Activated naive CD4-positive, alpha-beta T cell treated with anti-CD3 and anti-CD28 coated beads, Interleukin-2, amount 50 U/mL, for 24 hours (primary cell): ENCODE results near the gene PTPRD.
"Not testable (repeated sequence)": the region's sequence is repeated elsewhere in the genome, so short reads cannot be mapped to it uniquely, and the experiment has no call there.

ENCODE experiments used
- H3K27ac Mint-ChIP-seq: one replicate; pipeline ENCODE4 v1.8.0; 2021; ENCODE audit warnings: mild to moderate bottlenecking, mixed read lengths
- H3K27me3 Mint-ChIP-seq: one replicate; pipeline ENCODE4 v1.8.0; 2021; ENCODE audit warnings: mixed read lengths
- H3K36me3 Mint-ChIP-seq: one replicate; pipeline ENCODE4 v1.8.0; 2021; ENCODE audit warnings: mixed read lengths
- H3K4me1 Mint-ChIP-seq: one replicate; pipeline ENCODE4 v1.8.0; 2021; ENCODE audit warnings: mixed read lengths
- H3K4me3 Mint-ChIP-seq: one replicate; pipeline ENCODE4 v1.8.0; 2021; ENCODE audit warnings: mild to moderate bottlenecking, mixed read lengths
- H3K9me3 Mint-ChIP-seq: one replicate; pipeline ENCODE4 v1.8.0; 2021; ENCODE audit warnings: mixed read lengths

Gene PTPRD

GRCh38 chr9:9970514-9970913 is 642.3 kb downstream of the PTPRD start:
- Mint-ChIP-seq H3K9me3 (peaks cover 7% of the 10 kb centered on the region), H3K36me3 (no peaks in the 10 kb centered on the region), H3K27ac (no peak overlapping the region), H3K4me1 (no peaks in the 10 kb centered on the region), H3K4me3 (no peak overlapping the region), H3K27me3 (no peaks in the 10 kb centered on the region)

GRCh38 chr9:9963841-9964240 is 649.0 kb downstream of the PTPRD start:
- no peaks in the 10 kb centered on the region for H3K36me3 Mint-ChIP-seq
- peaks cover 7% of the 10 kb centered on the region for H3K9me3 Mint-ChIP-seq
- no peak overlapping the region for H3K27ac Mint-ChIP-seq
- H3K4me3 Mint-ChIP-seq = no peak overlapping the region
- no peaks in the 10 kb centered on the region for H3K27me3 Mint-ChIP-seq
- H3K4me1 Mint-ChIP-seq = no peaks in the 10 kb centered on the region

DNA sequence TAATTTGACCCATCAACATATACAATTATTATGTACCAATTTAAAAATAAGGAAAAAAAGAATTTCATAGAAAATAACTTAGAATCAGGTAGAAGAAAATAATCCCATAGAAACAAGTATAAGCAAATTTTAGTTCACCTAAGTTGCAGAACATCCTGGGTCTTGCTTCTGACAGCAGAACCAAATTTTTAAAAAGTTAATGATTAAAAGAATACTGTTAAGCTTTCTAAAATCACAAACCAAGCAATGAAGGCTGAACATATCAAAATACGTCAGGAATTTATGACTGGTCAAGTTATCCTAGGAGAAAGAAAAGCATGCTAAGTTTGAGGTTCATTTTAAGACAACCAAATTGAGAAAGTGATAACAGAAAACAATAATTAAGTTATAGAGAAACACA is 650.9 kb downstream of the PTPRD start:
- H3K4me1 Mint-ChIP-seq = no peaks in the 10 kb centered on the region
- H3K36me3 Mint-ChIP-seq = no peaks in the 10 kb centered on the region
- peaks cover 5% of the 10 kb centered on the region for H3K9me3 Mint-ChIP-seq

GRCh38 chr9:9961487-9961886 is 651.3 kb downstream of the PTPRD start:
- Mint-ChIP-seq H3K27ac (no peak overlapping the region), H3K4me3 (no peak overlapping the region), H3K4me1 (no peaks in the 10 kb centered on the region), H3K9me3 (peaks cover 5% of the 10 kb centered on the region), H3K36me3 (no peaks in the 10 kb centered on the region), H3K27me3 (no peaks in the 10 kb centered on the region)

More for the DNA sequence above, 650.9 kb downstream of the PTPRD start:
- Mint-ChIP-seq H3K27me3 (no peaks in the 10 kb centered on the region), H3K4me3 (no peak overlapping the region), H3K27ac (no peak overlapping the region)

DNA sequence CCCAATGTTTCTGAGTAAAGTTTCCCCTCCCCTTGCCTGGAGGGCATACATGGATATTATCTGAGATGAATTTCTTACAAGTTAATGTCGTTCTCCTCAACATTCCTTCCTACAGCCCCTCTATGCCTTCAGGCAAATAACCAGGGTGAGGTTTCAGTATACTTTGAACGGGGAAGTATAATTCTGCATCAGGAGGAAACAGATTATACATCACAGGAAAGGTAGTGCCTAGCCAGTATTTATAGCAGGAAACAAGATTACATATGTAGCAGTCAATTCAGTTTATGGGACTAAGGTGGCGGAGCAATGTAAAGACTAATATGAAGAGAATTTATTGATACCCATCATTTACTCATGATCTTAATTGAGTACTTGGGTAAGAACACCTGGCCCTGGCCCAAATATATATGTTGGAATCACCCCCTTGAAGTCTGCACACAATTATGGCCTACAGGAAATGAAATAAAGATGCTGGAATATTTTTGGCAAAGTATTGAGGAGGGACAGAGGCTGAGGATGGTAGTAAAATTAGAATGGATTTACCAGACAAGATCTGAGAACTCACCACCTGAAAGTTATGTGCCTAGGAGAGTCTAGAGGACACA is 661.1 kb downstream of the PTPRD start:
- Mint-ChIP-seq H3K4me3 (no peak overlapping the region), H3K27ac (no peak overlapping the region), H3K4me1 (no peaks in the 10 kb centered on the region)

GRCh38 chr9:9950813-9951212 is 662.0 kb downstream of the PTPRD start:
- no peaks in the 10 kb centered on the region for H3K27me3 Mint-ChIP-seq
- no peaks in the 10 kb centered on the region for H3K36me3 Mint-ChIP-seq
- no peak overlapping the region for H3K4me3 Mint-ChIP-seq
- no peaks in the 10 kb centered on the region for H3K4me1 Mint-ChIP-seq
- no peaks in the 10 kb centered on the region for H3K9me3 Mint-ChIP-seq
- H3K27ac Mint-ChIP-seq = no peak overlapping the region

More for the DNA sequence above, 661.1 kb downstream of the PTPRD start:
- H3K9me3 Mint-ChIP-seq = no peaks in the 10 kb centered on the region
- H3K27me3 Mint-ChIP-seq = no peaks in the 10 kb centered on the region
- H3K36me3 Mint-ChIP-seq = no peaks in the 10 kb centered on the region

GRCh38 chr9:9949978-9950377 is 662.8 kb downstream of the PTPRD start:
- Mint-ChIP-seq H3K36me3 (no peaks in the 10 kb centered on the region), H3K9me3 (no peaks in the 10 kb centered on the region), H3K27me3 (no peaks in the 10 kb centered on the region), H3K4me3 (no peak overlapping the region), H3K27ac (no peak overlapping the region), H3K4me1 (no peaks in the 10 kb centered on the region)

- Mint-ChIP-seq H3K27ac (no peak overlapping the region), H3K27me3 (no peaks in the 10 kb centered on the region), H3K9me3 (no peaks in the 10 kb centered on the region), H3K4me3 (no peak overlapping the region), H3K4me1 (no peaks in the 10 kb centered on the region), H3K36me3 (no peaks in the 10 kb centered on the region)
These were observed 663.4 kb downstream of the PTPRD start for GRCh38 chr9:9949368-9949767.

GRCh38 chr9:9945966-9946365 is 666.8 kb downstream of the PTPRD start:
- Mint-ChIP-seq H3K36me3 (no peaks in the 10 kb centered on the region), H3K9me3 (no peaks in the 10 kb centered on the region), H3K27me3 (no peaks in the 10 kb centered on the region), H3K27ac (no peak overlapping the region), H3K4me1 (no peaks in the 10 kb centered on the region), H3K4me3 (no peak overlapping the region)

DNA sequence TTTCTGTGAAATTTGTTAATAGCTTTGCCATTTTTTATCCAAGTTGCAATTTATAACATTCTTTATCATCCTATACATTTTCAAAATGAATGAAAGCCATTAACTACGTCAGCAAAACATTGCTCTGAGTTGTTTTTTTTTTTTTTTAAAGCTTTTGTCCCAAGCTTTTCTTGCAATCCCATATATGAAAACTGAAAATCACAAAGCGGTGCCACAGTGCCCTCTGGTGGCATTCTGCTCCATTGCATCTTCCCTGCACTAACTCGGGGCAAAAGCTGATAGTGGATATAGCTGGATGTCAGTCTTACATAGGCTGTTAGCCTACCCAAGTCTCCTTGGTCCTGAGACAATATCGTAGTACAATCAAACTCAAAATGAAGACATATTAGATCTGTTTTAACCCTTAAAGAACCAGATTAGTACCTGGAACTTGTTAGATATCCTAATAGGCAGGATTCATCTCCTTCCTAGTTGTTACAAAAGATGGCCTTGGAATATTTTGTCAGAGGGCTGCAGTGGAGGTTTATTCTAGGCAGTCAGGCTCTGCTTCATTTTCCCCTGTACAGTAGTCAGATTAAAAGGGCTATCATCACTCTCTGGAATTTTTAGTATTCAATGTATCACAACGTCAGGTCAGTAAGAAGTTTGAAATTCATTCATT is 669.9 kb downstream of the PTPRD start:
- Mint-ChIP-seq H3K4me1 (no peaks in the 10 kb centered on the region), H3K4me3 (no peak overlapping the region)

DNA sequence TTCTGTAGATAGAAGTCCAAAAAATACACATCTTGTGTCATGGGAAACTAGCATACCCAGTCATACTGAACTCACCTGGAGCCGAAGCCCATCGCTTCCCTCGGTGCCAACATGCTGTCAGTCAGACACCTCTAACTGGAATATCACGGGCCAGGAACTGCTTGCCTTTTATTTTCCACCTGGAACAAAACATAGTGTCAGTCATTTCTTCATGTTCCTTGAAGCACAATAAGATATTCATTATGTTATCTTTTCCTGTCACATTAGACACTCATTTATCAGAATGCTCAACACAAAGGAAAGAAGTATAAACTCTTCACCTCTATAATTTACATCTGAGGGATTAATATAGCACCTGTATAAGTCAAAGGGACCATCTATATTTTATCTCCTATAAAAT is 674.4 kb downstream of the PTPRD start:
- H3K27me3 Mint-ChIP-seq = no peaks in the 10 kb centered on the region

More for the DNA sequence above, 669.9 kb downstream of the PTPRD start:
- Mint-ChIP-seq H3K27me3 (no peaks in the 10 kb centered on the region), H3K36me3 (no peaks in the 10 kb centered on the region), H3K27ac (no peak overlapping the region), H3K9me3 (no peaks in the 10 kb centered on the region)

DNA sequence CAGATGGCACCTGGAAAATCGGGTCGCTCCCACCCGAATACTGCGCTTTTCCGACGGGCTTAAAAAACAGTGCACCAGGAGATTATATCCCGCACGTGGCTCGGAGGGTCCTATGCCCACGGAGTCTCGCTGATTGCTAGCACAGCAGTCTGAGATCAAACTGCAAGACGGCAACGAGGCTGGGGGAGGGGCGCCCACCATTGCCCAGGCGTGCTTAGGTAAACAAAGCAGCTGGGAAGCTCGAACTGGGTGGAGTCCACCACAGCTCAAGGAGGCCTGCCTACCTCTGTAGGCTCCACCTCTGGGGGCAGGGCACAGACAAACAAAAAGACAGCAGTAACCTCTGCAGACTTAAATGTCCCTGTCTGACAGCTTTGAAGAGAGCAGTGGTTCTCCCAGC is 681.3 kb downstream of the PTPRD start:
- H3K36me3 Mint-ChIP-seq, H3K4me1 Mint-ChIP-seq, H3K9me3 Mint-ChIP-seq, H3K4me3 Mint-ChIP-seq, H3K27me3 Mint-ChIP-seq, H3K27ac Mint-ChIP-seq: not testable (repeated sequence)

More for the DNA sequence above, 674.4 kb downstream of the PTPRD start:
- H3K27ac Mint-ChIP-seq = no peak overlapping the region
- no peaks in the 10 kb centered on the region for H3K9me3 Mint-ChIP-seq
- no peak overlapping the region for H3K4me3 Mint-ChIP-seq
- H3K36me3 Mint-ChIP-seq = no peaks in the 10 kb centered on the region
- H3K4me1 Mint-ChIP-seq = no peaks in the 10 kb centered on the region

- Mint-ChIP-seq H3K27me3 (no peaks in the 10 kb centered on the region), H3K4me3 (no peak overlapping the region), H3K27ac (no peak overlapping the region), H3K4me1 (no peaks in the 10 kb centered on the region), H3K36me3 (no peaks in the 10 kb centered on the region), H3K9me3 (no peaks in the 10 kb centered on the region)
These were observed 688.4 kb downstream of the PTPRD start for GRCh38 chr9:9924376-9924775.

GRCh38 chr9:9921805-9922204 is 691.0 kb downstream of the PTPRD start:
- H3K4me1 Mint-ChIP-seq = no peaks in the 10 kb centered on the region
- no peaks in the 10 kb centered on the region for H3K27me3 Mint-ChIP-seq
- H3K36me3 Mint-ChIP-seq = no peaks in the 10 kb centered on the region
- H3K4me3 Mint-ChIP-seq = no peak overlapping the region
- no peak overlapping the region for H3K27ac Mint-ChIP-seq
- H3K9me3 Mint-ChIP-seq = no peaks in the 10 kb centered on the region

- H3K4me3 Mint-ChIP-seq = no peak overlapping the region
- H3K4me1 Mint-ChIP-seq = no peaks in the 10 kb centered on the region
- no peaks in the 10 kb centered on the region for H3K27me3 Mint-ChIP-seq
- no peaks in the 10 kb centered on the region for H3K9me3 Mint-ChIP-seq
- H3K36me3 Mint-ChIP-seq = no peaks in the 10 kb centered on the region
- H3K27ac Mint-ChIP-seq = no peak overlapping the region
These were observed 692.3 kb downstream of the PTPRD start for GRCh38 chr9:9920425-9921060.

GRCh38 chr9:9919174-9919775 is 693.5 kb downstream of the PTPRD start:
- no peak overlapping the region for H3K27ac Mint-ChIP-seq

More at GRCh38 chr9:9919174-9919775, 693.5 kb downstream of the PTPRD start:
- Mint-ChIP-seq H3K36me3 (no peaks in the 10 kb centered on the region), H3K27me3 (no peaks in the 10 kb centered on the region), H3K4me1 (no peaks in the 10 kb centered on the region), H3K4me3 (no peak overlapping the region), H3K9me3 (peaks cover 5% of the 10 kb centered on the region)
